HuH-7.5 (cell line): ENCODE measurements around the gene CADM2.
"Not testable (repeated sequence)": the region's sequence is repeated elsewhere in the genome, so short reads cannot be mapped to it uniquely, and the experiment has no call there.

Experiments used
- DNase-seq: peaks from one replicate; pipeline ENCODE4 v3.0.0; 2011; ENCODE audit warnings: low spot score

The CADM2 gene

GRCh38 chr3:85950435-85950834, 991.6 kb downstream of the CADM2 start:
- DNase-seq = no peak

GRCh38 chr3:85960793-85961192, 1002.0 kb downstream of the CADM2 start:
- no peak for DNase-seq

- DNase-seq = no peak
Measured at GRCh38 chr3:85977615-85978338, 1019.0 kb downstream of the CADM2 start.

- DNase-seq = no peak
Measured at GRCh38 chr3:85979034-85979433, 1020.2 kb downstream of the CADM2 start.

- DNase-seq = not testable (repeated sequence)
Measured at GRCh38 chr3:85989581-85989980, 1030.8 kb downstream of the CADM2 start.

DNA sequence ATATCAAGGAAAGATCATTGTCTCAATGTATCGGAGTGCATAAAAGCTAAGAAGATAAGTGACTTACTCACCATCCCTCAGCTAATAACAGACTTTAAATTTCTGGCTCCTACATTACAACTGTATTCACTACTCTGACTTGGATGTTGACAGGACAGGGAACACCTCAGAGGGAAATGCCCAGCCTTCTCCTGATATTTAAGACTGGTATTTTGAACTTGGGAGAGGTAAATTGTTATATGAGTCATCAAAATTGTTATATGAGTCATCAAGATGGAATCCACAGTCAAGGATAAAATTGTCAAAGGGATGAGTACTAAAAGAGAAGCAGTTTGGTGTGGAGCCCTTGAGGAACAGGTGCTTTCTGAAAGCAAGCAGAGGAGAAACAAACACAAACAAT, 1070.8 kb downstream of the CADM2 start:
- DNase-seq = no peak

DNA sequence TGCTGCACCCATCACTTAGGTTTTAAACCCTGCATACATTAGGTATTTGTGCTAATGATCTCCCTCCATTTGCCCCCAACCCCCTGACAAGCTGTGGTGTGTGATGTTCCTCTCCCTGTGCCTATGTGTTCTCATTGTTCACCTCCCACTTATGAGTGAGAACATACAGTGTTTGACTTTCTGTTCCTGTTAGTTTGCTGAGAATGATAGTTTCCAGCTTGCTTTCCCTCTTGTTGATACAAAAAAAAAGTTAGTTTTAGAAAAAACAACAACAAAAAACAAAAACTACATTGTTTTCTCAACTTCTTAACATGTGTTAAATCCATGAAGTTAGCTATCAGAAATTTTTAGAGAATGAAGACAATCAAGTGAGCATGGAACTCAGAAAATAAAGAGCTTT, 1079.1 kb downstream of the CADM2 start:
- no peak for DNase-seq

GRCh38 chr3:86046436-86047136, 1087.8 kb downstream of the CADM2 start:
- DNase-seq = no peak

GRCh38 chr3:86047161-86047560, 1088.4 kb downstream of the CADM2 start:
- no peak for DNase-seq

DNA sequence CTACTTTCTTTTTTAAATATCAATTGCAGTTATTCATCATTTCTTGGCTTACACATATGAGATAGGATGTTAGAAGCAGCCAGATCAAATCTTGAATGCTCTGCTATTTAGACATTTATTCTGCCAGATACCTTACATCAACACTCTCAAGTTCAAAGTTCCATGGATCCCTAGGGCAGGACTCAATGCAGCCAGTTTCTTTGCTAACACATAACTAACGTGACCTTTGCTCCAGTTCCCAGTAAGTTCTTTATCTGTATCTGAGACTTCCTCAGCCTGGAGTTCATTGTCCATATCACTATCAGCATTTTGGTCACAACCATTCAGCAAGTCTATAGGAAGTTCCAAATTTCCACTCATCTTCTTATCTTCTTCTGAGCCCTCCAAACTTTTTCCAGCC, 1092.3 kb downstream of the CADM2 start:
- no peak for DNase-seq

DNA sequence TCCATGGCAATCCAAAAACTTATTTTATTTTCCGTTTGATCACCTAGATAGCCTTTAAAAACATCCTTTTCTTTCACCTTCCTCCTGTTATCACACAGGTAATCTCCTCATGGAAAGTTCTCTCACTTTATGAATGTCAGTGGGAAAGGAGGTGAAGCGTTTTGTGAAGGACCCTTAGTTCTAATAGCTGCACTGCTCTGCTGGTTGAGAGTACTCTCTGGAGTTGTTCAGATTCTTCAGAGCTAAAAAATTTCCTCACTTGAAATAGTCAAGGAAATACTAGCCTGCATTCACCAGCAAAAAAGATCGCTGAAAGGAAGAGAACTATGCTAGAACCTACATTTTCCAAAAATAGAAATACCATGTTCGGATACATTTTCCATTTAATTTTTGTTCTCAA, 1097.2 kb downstream of the CADM2 start:
- no peak for DNase-seq

GRCh38 chr3:86056962-86057361, 1098.2 kb downstream of the CADM2 start:
- DNase-seq = no peak

GRCh38 chr3:86073799-86074198, 1115.0 kb downstream of the CADM2 start:
- DNase-seq = no peak

DNA sequence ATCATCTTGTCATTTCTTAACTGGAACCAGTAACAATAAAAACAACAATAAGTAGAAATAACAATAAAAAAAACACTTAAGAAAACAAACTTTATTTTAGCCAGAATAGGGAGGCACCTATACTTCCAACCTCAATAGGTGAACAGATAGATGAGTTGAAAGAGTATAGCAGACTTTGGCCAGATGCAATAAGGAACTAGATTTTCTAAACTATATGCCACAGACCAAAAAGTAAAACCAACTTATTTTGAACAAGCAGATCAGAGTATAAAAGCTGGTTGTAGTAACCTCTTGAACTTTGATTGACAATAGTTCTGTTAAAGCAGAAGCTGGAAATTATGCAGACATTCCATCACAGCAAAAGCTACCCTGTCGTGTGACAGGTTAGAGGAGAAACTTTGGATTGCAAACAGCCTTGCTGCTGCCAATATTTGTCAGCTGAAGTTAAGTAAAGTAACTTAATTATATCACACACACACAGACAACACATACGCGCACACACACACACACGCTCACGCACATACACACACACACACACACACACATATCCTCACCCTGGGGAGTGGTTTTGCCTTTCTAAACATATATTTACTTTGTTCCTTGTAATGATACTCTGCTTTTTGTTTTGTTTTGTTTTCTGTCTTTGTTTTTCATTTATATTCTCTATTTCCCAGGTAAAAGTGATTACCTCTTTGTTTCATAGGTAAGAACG, 1128.5 kb downstream of the CADM2 start:
- DNase-seq = no peak

DNA sequence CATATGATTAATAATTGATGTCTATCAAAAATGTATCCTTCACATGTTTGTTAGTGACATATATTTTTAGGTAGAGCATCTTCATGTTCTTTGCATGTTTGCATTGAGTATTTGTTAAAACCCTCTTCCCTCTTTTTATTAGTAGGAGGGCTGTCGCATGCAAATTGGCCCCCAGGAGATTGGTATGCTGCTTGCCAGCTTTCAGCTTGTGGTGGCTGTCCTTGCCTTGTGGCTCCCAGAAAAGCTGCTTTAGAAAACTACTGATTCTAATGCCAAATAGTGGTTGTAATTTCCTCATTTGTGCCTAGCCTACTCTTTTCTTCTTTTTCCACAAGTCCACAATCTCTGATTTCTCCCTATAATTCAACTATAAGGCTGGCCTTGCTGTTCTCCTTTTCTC, 1145.4 kb downstream of the CADM2 start:
- no peak for DNase-seq

GRCh38 chr3:86109434-86109833, 1150.6 kb downstream of the CADM2 start:
- DNase-seq = no peak
